Tibial nerve (tissue), 4 donors: ENCODE measurements around the gene CMTM7. TPM values are rescaled to one million over a fixed set of nuclear protein-coding genes. Genes with fewer than 3 reads are reported as not detected.

Experiments used
- DNase-seq, 2 donors: peaks; one replicate each; pipeline ENCODE4 v3.0.0-alpha.2; 2019; ENCODE audit warnings: low spot score in 2 of 2
- H3K27ac ChIP-seq, 4 donors: fragments of 200-600 bp; sonication (generic) in 3 of 4; one replicate each; pipeline ENCODE4 v1.5.1; 2017 to 2019; ENCODE audit warnings: mild to moderate bottlenecking in 1 of 4
- H3K27me3 ChIP-seq, 2 donors: fragments of 200-600 bp; sonication (generic) in 1 of 2; one replicate each; pipeline versions ENCODE4 v1.5.1 to v1.6.0; 2017 to 2019
- H3K36me3 ChIP-seq, 3 donors: fragments of 200-600 bp; sonication (generic); one replicate each; pipeline ENCODE4 v1.5.1; 2018 to 2019
- H3K4me1 ChIP-seq, 4 donors: fragments of 200-600 bp; sonication (generic) in 3 of 4; one replicate each; pipeline ENCODE4 v1.5.1; 2017 to 2019
- H3K4me3 ChIP-seq, 4 donors: fragments of 200-600 bp; sonication (generic) in 3 of 4; one replicate each; pipeline ENCODE4 v1.5.1; 2017 to 2019; ENCODE audit warnings: mild to moderate bottlenecking in 1 of 4, moderate library complexity in 1 of 4
- H3K9me3 ChIP-seq, 4 donors: fragments of 200-600 bp; sonication (generic) in 3 of 4; one replicate each; pipeline ENCODE4 v1.5.1; 2017 to 2019
- CTCF ChIP-seq, 5 experiments: fragments of 200-600 bp in 3 of 5; fragments of 450-650 bp in 2 of 5; sonication (generic) in 3 of 5; IDR thresholded peaks; one replicate each; pipeline ENCODE4 v1.5.1; 2016 to 2019; ENCODE audit warnings: antibody characterized with exemption in 5 of 5, mild to moderate bottlenecking in 3 of 5, moderate library complexity in 2 of 5
- EP300 ChIP-seq, 2 donors: sonication (generic); formaldehyde crosslinking; IDR thresholded peaks; one replicate each; pipeline ENCODE4 v1.6.1; 2017; ENCODE audit warnings: antibody characterized with exemption in 2 of 2, mild to moderate bottlenecking in 1 of 2
- POLR2A ChIP-seq, 2 donors: fragments of 450-650 bp; IDR thresholded peaks; one replicate each; pipeline ENCODE4 v1.6.1; 2017; ENCODE audit warnings: antibody characterized with exemption in 2 of 2, mild to moderate bottlenecking in 2 of 2, moderate library complexity in 2 of 2
- WGBS, 2 donors: methylation state at CpG; one replicate each; pipeline ENCODE4 v1.1.5; 2018; 5-methylcytosine and 5-hydroxymethylcytosine counted together
- total RNA-seq, 4 donors: library from RNA; depleted of rRNA; stranded (reverse); fragments of >200 nt; gene quantifications; one replicate each; pipeline ENCODE4 v1.1.0, GENCODE V29; 2016

The CMTM7 gene
- total RNA-seq, 4 donors from 2014 or later: 10.4 to 47.4 (median 19.5) TPM

- TF ChIP-seq POLR2A (IDR thresholded peaks at IDR 0.05) (no peak), EP300 (IDR thresholded peaks at IDR 0.05) (no peak), CTCF (IDR thresholded peaks at IDR 0.05) (no peak)
- Histone ChIP-seq H3K4me1 (peaks cover 0 to 2% (median 0%) of the 10 kb centered on the region in 4 donors), H3K9me3 (no peaks in the 10 kb centered on the region), H3K4me3 (no peak overlapping the region), H3K36me3 (peaks cover 0 to 59% (median 4%) of the 10 kb centered on the region in 3 donors), H3K27ac (no peak overlapping the region), H3K27me3 (no peaks in the 10 kb centered on the region)
- 78 to 86% methylated on average over 5 of the region's 5 CpGs for WGBS, 2 donors
- no peak for DNase-seq
Measured at GRCh38 chr3:32453346-32453745, 61.7 kb downstream of the CMTM7 start.

DNA sequence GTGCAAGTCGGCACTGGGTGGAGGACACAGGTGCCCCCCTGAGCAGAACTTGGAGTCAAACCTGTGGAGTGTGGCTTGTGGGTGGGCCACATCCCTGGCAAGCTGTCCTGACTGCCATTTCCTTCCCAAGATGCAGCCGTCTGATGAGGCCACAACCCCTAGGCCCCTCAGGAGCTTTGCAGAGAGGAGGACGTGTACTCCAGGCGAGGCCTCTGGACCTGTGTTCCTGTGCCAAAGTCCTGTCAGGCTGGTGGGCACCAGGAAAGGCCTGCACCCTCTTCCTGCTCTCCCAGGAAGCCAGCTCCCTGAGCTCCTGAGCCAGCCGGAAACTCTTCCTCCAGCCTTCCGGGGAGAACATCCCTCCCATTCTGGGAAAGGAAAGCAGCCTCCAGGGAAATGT, 62.5 kb downstream of the CMTM7 start:
- DNase-seq: no peak
- Histone ChIP-seq H3K9me3 (no peaks in the 10 kb centered on the region), H3K36me3 (peaks cover 0 to 51% (median 4%) of the 10 kb centered on the region in 3 donors), H3K27me3 (no peaks in the 10 kb centered on the region), H3K27ac (no peak overlapping the region), H3K4me3 (no peak overlapping the region), H3K4me1 (peaks cover 0 to 5% (median 0%) of the 10 kb centered on the region in 4 donors)
- no peak for TF ChIP-seq CTCF (IDR thresholded peaks at IDR 0.05)
- TF ChIP-seq POLR2A (IDR thresholded peaks at IDR 0.05): no peak
- no peak for TF ChIP-seq EP300 (IDR thresholded peaks at IDR 0.05)
- WGBS, 2 donors: 86 to 91% methylated on average over 6 of the region's 6 CpGs

- Histone ChIP-seq H3K9me3 (no peaks in the 10 kb centered on the region), H3K4me1 (peaks cover 0 to 9% (median 2%) of the 10 kb centered on the region in 4 donors), H3K27me3 (no peaks in the 10 kb centered on the region), H3K4me3 (no peak overlapping the region), H3K27ac (no peak overlapping the region), H3K36me3 (peaks cover 0 to 46% (median 4%) of the 10 kb centered on the region in 3 donors)
- DNase-seq: no peak
- no peak for TF ChIP-seq POLR2A (IDR thresholded peaks at IDR 0.05)
- no peak for TF ChIP-seq EP300 (IDR thresholded peaks at IDR 0.05)
- no peak for TF ChIP-seq CTCF (IDR thresholded peaks at IDR 0.05)
- WGBS, 2 donors: 78 to 90% methylated on average over 15 of the region's 15 CpGs
Measured at GRCh38 chr3:32454731-32455608, 63.3 kb downstream of the CMTM7 start.

GRCh38 chr3:32455609-32456428, 64.2 kb downstream of the CMTM7 start:
- Histone ChIP-seq H3K4me1 (peaks cover 0 to 11% (median 4%) of the 10 kb centered on the region in 4 donors), H3K9me3 (no peaks in the 10 kb centered on the region), H3K27me3 (no peaks in the 10 kb centered on the region), H3K4me3 (no peak overlapping the region), H3K36me3 (peaks cover 0 to 46% (median 4%) of the 10 kb centered on the region in 3 donors), H3K27ac (no peak overlapping the region)
- no peak for DNase-seq
- no peak for TF ChIP-seq EP300 (IDR thresholded peaks at IDR 0.05)
- no peak for TF ChIP-seq POLR2A (IDR thresholded peaks at IDR 0.05)
- TF ChIP-seq CTCF (IDR thresholded peaks at IDR 0.05): no peak
- WGBS, 2 donors: 83 to 88% methylated on average over 14 to 15 of the region's 15 CpGs
